IgD-negative memory B cell (primary cell): ENCODE measurements around the gene MTG2. TPM values are rescaled to one million over a fixed set of nuclear protein-coding genes. Genes with fewer than 3 reads are reported as not detected.

Source experiments
- H3K27ac Mint-ChIP-seq, 3 donors: one replicate each; pipeline ENCODE4 v1.8.0; 2020 to 2022; ENCODE audit warnings: mild to moderate bottlenecking in 3 of 3, mixed read lengths in 3 of 3, moderate library complexity in 1 of 3
- H3K27me3 Mint-ChIP-seq: one replicate; pipeline ENCODE4 v1.8.0; 2021; ENCODE audit warnings: mixed read lengths
- H3K36me3 Mint-ChIP-seq: one replicate; pipeline ENCODE4 v1.8.0; 2020; ENCODE audit warnings: mild to moderate bottlenecking, mixed read lengths
- H3K4me1 Mint-ChIP-seq, 3 donors: one replicate each; pipeline ENCODE4 v1.8.0; 2020 to 2022; ENCODE audit warnings: mixed read lengths in 3 of 3, mild to moderate bottlenecking in 1 of 3
- H3K4me3 Mint-ChIP-seq, 4 donors: one replicate each; pipeline ENCODE4 v1.8.0; 2020 to 2022; ENCODE audit warnings: mild to moderate bottlenecking in 4 of 4, mixed read lengths in 4 of 4, moderate library complexity in 3 of 4
- H3K9me3 Mint-ChIP-seq, 3 donors: one replicate each; pipeline ENCODE4 v1.8.0; 2020 to 2021; ENCODE audit warnings: mixed read lengths in 3 of 3, mild to moderate bottlenecking in 1 of 3
- polyA plus RNA-seq: library from polyadenylated mRNA; unstranded; fragments of 300-500 nt; fragmentation: Illumina TruSeq; gene quantifications from one replicate; pipeline ENCODE4 v1.2.3, GENCODE V29; 2021

The MTG2 gene
- polyA plus RNA-seq, 1 donor from 2014 or later = 26.2 TPM

DNA sequence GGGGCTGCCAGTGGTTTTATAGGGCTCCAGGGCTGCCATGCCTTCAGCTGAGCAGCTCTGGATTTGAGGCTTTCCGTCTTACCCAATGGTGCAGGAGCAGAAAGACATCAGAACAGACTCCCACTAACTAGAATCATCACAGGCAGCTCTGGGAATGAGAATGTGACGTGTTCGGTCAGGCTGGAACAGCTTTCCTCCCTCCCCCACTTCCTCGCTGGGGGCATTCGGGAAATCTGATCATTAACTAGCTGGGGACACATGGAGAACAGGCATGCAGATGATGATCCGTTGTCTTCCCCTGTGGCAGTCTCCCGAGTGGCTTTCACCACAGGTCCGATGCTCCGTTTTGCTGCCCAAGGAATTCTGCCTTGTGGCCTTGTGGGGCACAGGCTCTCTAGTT lies 5.5 kb upstream of the MTG2 start:
- Mint-ChIP-seq H3K9me3 (no peaks in the 10 kb centered on the region), H3K27ac (no peak overlapping the region), H3K27me3 (no peaks in the 10 kb centered on the region), H3K4me1 (peaks cover 5 to 7% (median 7%) of the 10 kb centered on the region in 3 donors), H3K4me3 (no peak overlapping the region), H3K36me3 (peaks cover 3% of the 10 kb centered on the region)

DNA sequence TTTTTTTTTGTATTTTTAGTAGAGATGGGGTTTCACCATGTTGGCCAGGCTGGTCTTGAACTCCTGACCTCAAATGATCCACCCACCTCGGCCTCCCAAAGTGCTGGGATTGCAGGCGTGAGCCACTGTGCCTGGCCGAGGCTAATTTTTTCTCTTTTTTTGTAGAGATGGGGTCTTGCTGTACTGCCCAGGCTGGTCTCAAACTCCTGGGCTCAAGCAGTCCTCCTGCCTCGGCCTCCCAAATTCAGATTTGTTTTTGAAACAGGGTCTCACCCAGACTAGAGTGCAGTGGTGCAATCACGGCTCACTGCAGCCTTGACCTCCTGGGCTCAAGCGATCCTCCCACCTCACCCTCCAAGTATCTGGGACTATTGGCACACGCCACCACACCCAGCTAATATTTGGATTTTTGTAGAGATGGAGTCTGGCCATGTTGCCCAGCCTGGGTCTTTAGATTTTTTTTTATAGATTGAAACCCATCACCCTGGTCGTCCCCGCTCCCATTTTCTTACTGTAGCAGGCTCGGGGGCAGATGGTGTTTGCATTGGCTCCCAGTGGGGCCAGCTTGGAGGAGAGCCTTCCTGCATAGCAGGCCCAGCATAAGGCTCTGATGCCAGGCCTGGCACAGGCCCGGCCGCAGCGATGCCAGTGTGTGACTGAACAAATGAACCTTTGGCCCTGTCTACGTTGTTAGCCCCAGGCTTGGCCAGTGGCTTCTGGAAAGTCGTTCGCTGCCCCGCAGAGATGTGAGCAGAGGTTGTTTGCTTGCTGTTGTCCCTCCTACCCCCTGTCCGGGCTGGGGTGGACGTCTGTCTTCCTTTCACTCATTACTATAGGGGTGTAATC lies 4.3 kb upstream of the MTG2 start:
- H3K4me1 Mint-ChIP-seq = peaks cover 6 to 18% (median 9%) of the 10 kb centered on the region in 3 donors
- H3K36me3 Mint-ChIP-seq = peaks cover 3% of the 10 kb centered on the region
- no peaks in the 10 kb centered on the region for H3K27me3 Mint-ChIP-seq
- peak overlapping the region in 1 of 4 donors; percentile 6 for H3K4me3 Mint-ChIP-seq
- H3K27ac Mint-ChIP-seq = no peak overlapping the region
- peaks cover 0 to 1% (median 0%) of the 10 kb centered on the region in 3 donors for H3K9me3 Mint-ChIP-seq

DNA sequence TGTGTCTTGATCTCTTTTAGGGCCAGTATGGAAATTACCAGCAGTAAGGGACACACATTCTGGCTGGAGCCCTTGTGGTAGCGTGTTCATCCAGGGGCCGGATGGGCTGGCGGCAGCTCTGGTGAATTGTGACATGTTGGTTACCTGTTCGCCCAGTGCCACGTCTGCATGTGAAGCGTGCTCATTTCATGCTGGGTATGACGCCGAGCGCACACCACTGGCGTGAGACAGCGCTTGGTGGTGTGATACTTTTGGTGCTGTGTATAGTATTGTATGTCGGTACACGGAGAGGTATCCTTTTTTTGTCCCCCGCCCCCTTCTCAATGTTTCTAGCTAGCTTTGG lies 3.7 kb upstream of the MTG2 start:
- Mint-ChIP-seq H3K4me3 (peak overlapping the region in 1 of 4 donors; percentile 6), H3K27ac (no peak overlapping the region), H3K36me3 (peaks cover under 1% of the 10 kb centered on the region), H3K9me3 (peaks cover 0 to 1% (median 0%) of the 10 kb centered on the region in 3 donors), H3K27me3 (no peaks in the 10 kb centered on the region), H3K4me1 (peaks cover 6 to 20% (median 14%) of the 10 kb centered on the region in 3 donors)

DNA sequence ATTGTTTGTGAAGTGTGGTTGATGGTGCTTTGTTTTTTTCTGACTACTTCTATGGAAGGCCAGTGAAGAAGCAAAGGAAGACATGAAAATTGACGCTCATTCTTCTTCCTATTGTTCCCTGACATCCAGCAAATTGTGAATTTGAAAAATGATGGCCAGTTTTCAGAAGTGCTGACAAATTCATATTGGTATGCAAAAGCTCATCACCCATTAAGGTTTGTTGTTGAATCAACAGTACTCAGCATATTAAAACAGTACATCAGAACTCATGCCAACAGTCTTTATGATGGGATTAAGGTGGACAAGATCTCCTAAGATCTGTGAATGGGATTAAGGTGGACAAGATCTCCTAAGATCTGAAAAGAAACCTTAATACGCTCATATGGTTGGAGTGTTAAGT lies 1.0 kb upstream of the MTG2 start:
- H3K36me3 Mint-ChIP-seq = no peaks in the 10 kb centered on the region

DNA sequence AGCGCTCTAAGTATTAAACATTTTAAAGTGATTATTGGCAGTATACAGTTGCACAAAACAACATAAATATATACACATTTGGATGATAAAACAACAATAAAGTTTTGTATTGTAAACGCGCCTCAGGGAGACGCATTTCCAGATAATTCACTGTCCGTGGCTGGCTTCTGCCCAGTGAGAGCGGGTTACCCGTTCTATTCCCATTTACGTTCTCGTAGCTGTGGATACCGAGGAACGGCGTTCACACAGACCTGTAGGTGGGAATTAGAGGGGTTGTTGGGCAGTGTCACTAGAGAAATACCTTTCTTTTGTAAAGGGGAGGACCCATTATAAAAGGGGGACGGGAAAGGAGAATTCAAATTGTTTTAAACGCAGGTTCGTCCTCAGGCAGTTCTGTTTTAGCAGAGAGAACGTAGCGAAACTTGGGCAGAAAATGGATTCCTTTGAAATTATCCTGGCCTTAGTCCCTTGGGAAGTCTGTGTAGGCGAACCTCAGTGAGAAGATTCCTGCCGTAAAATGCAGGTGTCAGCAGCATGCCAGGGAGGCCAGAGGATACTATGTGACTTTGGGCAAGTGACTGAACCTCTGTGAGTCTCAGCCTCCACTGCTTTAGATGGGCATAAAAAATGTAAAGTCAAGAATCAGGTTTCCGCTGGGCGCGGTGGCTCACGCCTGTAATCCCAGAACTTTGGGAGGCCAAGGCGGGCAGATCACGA lies 756 bp downstream of the MTG2 start:
- Mint-ChIP-seq H3K27me3 (no peaks in the 10 kb centered on the region), H3K9me3 (peaks cover 0 to 1% (median 0%) of the 10 kb centered on the region in 3 donors), H3K27ac (peak overlapping the region; percentile 93 to 96 (median 95)), H3K4me3 (peak overlapping the region; percentile 91 to 98 (median 95)), H3K36me3 (peaks cover 2% of the 10 kb centered on the region), H3K4me1 (peaks cover 15 to 36% (median 31%) of the 10 kb centered on the region in 3 donors)

More for the DNA sequence above, 1.0 kb upstream of the MTG2 start:
- Mint-ChIP-seq H3K4me1 (peaks cover 10 to 28% (median 21%) of the 10 kb centered on the region in 3 donors), H3K9me3 (peaks cover 0 to 1% (median 0%) of the 10 kb centered on the region in 3 donors), H3K27me3 (no peaks in the 10 kb centered on the region), H3K4me3 (peak overlapping the region; percentile 91 to 98 (median 95)), H3K27ac (peak overlapping the region; percentile 95 to 96 (median 95))

DNA sequence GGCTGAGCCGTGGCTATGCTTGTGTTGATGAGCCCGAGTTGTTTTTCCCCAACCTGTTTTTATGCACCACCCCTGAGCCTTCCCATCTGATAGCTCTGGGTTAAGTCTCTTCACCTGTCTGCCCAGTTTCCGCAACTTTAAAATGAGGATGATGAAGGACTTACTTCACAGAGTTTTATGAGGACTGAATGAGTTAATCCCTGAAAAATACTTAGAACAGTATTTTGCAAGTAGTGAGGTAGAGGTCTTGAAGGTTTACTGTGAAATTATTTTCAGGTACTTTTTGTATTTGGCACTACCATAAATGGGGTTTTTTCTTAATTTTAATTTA lies 3.2 kb downstream of the MTG2 start:
- Mint-ChIP-seq H3K9me3 (peaks cover 0 to 1% (median 0%) of the 10 kb centered on the region in 3 donors), H3K4me3 (peak overlapping the region in 2 of 4 donors; percentile 50 to 58), H3K27ac (peak overlapping the region in 2 of 3 donors; percentile 2 to 59), H3K27me3 (no peaks in the 10 kb centered on the region), H3K36me3 (peaks cover 3% of the 10 kb centered on the region), H3K4me1 (peaks cover 17 to 36% (median 31%) of the 10 kb centered on the region in 3 donors)

DNA sequence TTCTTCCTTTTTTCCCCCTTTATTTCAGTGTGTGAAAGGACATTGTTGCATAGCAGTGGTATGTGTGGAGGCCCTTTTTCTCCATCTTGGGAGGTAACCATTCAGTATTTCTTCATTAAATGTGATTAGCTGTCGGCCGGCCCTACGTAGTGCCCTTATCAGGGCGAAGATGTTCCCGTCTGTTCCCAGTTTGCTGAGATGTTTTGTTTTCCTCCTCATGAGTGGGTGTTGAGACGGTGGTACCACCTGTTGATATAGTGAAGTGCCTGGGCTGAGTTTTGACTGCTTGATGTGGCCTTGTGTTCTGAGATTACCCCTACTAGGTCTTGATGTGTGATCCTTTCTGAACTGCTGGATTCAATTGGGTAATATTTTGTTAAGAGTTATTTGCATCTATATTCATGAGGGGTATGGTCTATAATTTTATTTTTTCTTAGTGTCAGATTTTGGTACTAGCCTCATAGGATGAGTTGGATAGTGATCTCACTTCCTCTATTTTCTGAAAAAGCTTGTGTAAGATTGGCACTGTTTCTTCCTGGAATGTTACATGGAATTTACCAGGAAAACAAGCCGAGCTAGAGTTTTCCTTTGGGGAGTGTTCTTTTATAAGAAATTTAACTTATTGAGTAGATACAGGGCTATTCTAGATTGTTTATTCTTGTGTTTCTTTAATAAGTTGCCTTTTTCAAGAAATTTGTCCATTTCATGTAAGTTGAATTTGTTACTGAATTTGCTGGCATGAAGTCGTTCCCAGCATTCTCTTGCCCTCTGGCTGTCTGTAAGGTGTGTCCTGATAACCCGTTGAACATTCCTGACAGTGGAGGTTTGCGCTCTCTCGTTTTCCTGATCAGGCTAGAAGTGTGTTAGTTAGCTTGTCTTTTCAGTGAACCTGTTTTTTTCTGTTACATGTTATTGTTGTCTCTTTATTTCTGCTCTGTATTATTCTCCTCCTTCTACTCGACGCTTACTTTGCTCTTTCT lies 4.3 kb downstream of the MTG2 start:
- Mint-ChIP-seq H3K4me3 (peak overlapping the region in 2 of 4 donors; percentile 22 to 63), H3K9me3 (peaks cover 0 to 1% (median 0%) of the 10 kb centered on the region in 3 donors), H3K36me3 (peaks cover 3% of the 10 kb centered on the region), H3K4me1 (peaks cover 14 to 30% (median 25%) of the 10 kb centered on the region in 3 donors), H3K27me3 (no peaks in the 10 kb centered on the region), H3K27ac (peak overlapping the region in 2 of 3 donors; percentile 64 to 80)

DNA sequence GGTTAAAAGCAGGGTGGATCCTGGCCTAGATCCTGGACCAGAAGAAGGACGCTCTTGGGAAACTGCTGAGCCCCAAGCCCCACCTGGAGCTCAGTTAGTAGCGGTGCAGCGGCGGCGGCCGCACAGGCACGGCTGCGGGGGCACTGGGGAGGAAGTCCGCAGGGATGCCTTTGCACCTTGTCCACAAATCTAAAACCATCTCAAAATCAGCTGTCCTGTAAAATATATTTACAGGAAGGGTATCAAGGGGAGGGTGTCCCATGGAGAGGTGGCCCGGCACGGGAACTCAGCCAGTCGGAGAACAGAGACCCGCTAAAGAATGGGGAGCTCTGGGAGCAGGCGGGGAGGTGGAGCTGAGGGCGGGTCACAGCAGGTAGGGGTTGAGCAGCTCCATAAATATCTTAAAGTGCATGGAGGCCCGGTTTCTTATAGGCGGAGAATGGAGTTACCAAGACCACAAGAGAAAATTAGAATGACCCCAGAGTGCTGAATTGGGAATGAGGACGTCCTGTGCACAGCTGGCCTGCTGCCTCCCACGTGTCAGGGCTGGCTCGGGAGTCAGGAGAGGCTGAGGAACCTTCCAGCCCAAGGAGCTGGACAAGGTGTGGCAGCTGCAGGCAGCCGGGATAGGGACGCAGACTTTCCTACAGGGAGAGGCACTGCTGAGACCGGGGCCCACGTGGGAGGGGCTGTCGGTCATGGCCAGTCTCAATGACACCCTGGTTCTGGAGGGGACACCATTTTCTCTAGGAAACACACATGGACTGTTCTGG lies 8.0 kb downstream of the MTG2 start:
- Mint-ChIP-seq H3K4me3 (peak overlapping the region in 1 of 4 donors; percentile 70), H3K27ac (peak overlapping the region in 2 of 3 donors; percentile 21 to 47), H3K9me3 (no peaks in the 10 kb centered on the region), H3K4me1 (peaks cover 11 to 15% (median 12%) of the 10 kb centered on the region in 3 donors), H3K27me3 (no peaks in the 10 kb centered on the region), H3K36me3 (peaks cover 3% of the 10 kb centered on the region)

DNA sequence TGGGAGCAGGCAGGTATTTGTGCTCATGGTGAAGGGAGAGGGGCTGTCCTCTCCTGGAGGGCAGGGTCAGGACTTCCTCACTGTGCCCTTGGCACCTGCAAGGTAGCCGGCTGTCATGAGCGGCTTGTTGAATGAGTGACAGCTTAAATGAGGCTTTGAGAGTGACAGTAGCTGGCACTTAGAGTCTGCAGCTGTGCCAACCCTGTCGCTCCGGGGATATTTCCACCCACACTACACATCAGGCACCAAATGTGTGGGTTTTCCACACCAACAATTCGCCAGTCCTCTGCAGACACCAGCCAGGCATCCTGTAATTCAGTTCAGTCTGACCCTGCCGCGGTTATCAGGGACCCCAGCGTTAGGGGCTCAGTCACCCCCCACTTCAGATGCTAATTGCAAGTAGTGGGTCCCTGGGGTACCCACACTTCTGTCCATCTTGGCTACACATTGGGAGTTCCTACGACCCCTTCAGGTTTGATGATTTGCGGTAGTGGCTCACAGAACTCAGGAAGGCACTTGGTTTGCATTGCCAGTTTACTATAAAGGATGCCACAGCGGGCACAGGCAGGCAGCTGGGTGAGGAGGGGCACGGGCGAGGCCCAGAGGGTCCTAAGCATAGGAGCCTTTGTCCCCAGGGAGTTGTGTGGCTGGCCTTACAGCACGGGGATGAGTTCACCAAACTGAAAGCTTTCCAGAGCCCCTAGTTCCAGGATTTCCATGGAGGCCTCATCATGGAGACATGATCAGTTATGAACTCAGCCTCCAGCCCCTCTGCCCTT lies 9.1 kb downstream of the MTG2 start:
- H3K4me1 Mint-ChIP-seq = peaks cover 6 to 9% (median 8%) of the 10 kb centered on the region in 3 donors
- H3K27ac Mint-ChIP-seq = no peak overlapping the region
- peaks cover 2% of the 10 kb centered on the region for H3K36me3 Mint-ChIP-seq
- no peaks in the 10 kb centered on the region for H3K27me3 Mint-ChIP-seq
- no peaks in the 10 kb centered on the region for H3K9me3 Mint-ChIP-seq
- no peak overlapping the region for H3K4me3 Mint-ChIP-seq

DNA sequence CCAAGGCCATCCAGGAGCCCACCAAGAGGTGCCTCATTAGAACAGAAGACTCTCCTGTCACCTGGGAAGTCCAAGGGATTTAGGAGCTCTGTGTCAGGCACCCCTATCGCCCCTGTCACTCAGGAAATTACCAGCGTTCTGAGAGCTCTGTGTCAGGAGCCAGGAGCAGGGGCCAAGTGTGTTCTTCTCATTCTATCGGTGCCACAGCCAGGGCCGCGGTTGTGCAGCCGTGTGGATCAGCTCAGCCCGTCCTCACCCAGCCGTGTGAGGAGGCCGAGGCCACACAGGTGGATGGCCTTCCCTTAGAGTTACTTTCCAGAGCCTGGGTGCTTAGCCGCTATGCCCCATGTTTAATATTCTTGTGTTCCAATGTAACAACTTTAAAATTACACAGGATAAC lies 9.8 kb downstream of the MTG2 start:
- no peak overlapping the region for H3K27ac Mint-ChIP-seq
- no peaks in the 10 kb centered on the region for H3K9me3 Mint-ChIP-seq
- H3K4me3 Mint-ChIP-seq = no peak overlapping the region
- no peaks in the 10 kb centered on the region for H3K27me3 Mint-ChIP-seq
- peaks cover 1% of the 10 kb centered on the region for H3K36me3 Mint-ChIP-seq
- H3K4me1 Mint-ChIP-seq = peaks cover 2 to 3% (median 3%) of the 10 kb centered on the region in 3 donors

DNA sequence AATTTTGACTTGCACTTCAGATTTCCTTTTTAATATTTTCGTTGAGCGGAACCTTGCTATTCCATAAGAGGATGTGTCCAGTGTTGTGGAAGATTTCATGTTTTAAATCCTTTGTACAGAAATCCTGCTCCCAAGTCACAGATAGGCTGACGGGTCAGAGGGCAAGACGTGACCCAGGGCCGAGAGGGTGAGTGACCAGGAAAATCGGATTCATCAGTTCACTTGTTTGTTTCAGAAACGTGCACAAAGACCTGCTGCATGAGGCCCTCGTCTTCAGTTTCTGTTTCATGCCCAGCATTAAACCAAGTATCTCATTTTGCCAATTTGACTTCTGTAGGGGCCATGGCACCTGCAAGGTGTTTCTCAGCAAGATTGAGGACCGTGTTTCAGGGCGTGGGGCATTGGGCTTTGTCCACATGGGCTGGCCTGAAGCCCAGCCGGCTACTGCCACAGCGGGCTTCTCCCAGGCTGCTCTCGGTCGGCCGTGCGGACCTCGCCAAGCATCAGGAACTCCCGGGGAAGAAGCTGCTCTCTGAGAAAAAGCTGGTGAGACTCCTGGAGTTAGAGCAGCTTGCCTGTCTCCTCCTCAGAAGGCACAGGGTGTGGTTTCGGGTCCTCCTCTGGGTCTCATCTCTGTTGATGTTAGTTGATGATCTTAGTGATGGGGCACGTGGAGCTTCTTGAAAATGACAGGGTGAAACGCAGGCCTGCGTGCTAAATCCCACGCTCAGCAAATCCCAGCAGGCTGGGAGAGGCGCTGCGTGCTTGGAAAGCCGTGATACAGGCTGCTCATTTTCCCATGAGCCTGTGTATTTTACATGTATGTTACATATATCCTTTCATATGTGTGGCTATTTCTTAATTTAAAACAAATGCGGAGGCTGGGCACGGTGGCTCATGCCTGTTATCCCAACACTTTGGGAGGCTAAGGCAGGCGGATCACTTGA lies 10.5 kb downstream of the MTG2 start:
- no peak overlapping the region for H3K4me3 Mint-ChIP-seq
- no peaks in the 10 kb centered on the region for H3K27me3 Mint-ChIP-seq
- peaks cover 0 to 3% (median 2%) of the 10 kb centered on the region in 3 donors for H3K4me1 Mint-ChIP-seq
- H3K36me3 Mint-ChIP-seq = peaks cover 1% of the 10 kb centered on the region
- H3K9me3 Mint-ChIP-seq = no peaks in the 10 kb centered on the region
- no peak overlapping the region for H3K27ac Mint-ChIP-seq

DNA sequence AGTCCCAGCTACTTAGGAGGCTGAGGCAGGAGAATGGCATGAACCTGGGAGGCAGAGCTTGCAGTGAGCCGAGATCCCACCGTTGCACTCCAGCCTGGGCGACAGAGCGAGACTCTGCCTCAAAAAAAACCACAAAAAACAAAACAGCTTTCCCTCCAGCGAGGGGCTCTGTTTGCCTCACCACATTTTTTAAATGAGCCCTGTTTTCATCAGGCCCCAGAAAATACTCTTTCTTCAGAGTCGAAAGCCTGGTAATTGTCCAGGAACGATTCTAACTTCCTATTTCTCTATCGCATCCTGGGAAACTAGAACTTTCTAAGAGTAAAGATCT lies 12.2 kb downstream of the MTG2 start:
- Mint-ChIP-seq H3K27me3 (no peaks in the 10 kb centered on the region), H3K4me1 (peaks cover 0 to 4% (median 2%) of the 10 kb centered on the region in 3 donors)

More for the DNA sequence above, 12.2 kb downstream of the MTG2 start:
- H3K27ac Mint-ChIP-seq = peak overlapping the region in 1 of 3 donors; percentile 53
- no peaks in the 10 kb centered on the region for H3K9me3 Mint-ChIP-seq
- no peak overlapping the region for H3K4me3 Mint-ChIP-seq
- H3K36me3 Mint-ChIP-seq = peaks cover 1% of the 10 kb centered on the region
